GM04504 (cell line): Measurements from ENCODE around the gene LCN9.

Source experiments
- DNase-seq: peaks from one replicate; pipeline ENCODE4 v3.0.0-alpha.2; 2012; ENCODE audit warnings: low read depth

LCN9 gene

GRCh38 chr9:135698767-135699166, 35.7 kb downstream of the LCN9 start:
- no peak for DNase-seq

GRCh38 chr9:135699440-135699839, 36.3 kb downstream of the LCN9 start, which contains the start of gene SOHLH1:
TSS of gene SOHLH1 (minus strand) at chr9:135699481. CDS start at chr9:135699467, 14 bp downstream.
- no peak for DNase-seq

- no peak for DNase-seq
These were observed 37.4 kb downstream of the LCN9 start for GRCh38 chr9:135700525-135700924.

GRCh38 chr9:135701067-135701958, 38.2 kb downstream of the LCN9 start:
- DNase-seq = no peak

GRCh38 chr9:135701959-135702721, 39.0 kb downstream of the LCN9 start, which contains the start of gene KCNT1:
TSS of gene KCNT1 (plus strand) at chr9:135702185. CDS start at chr9:135702259, 74 bp downstream.
- DNase-seq = peak; percentile 5

GRCh38 chr9:135703726-135704125, 40.6 kb downstream of the LCN9 start:
- no peak for DNase-seq

- no peak for DNase-seq
These were observed 41.4 kb downstream of the LCN9 start for GRCh38 chr9:135704483-135704882.

GRCh38 chr9:135705376-135705775, 42.3 kb downstream of the LCN9 start:
- no peak for DNase-seq

GRCh38 chr9:135706288-135706687, 43.2 kb downstream of the LCN9 start:
- DNase-seq = no peak

- DNase-seq = no peak
These were observed 44.4 kb downstream of the LCN9 start for GRCh38 chr9:135707252-135708138.

GRCh38 chr9:135708164-135708563, 45.1 kb downstream of the LCN9 start:
- DNase-seq = no peak

- no peak for DNase-seq
These were observed 48.3 kb downstream of the LCN9 start for GRCh38 chr9:135711391-135711790.

- DNase-seq = no peak
These were observed 48.8 kb downstream of the LCN9 start for GRCh38 chr9:135711881-135712280.

- DNase-seq = no peak
These were observed 49.6 kb downstream of the LCN9 start for GRCh38 chr9:135712613-135713295.

GRCh38 chr9:135714242-135715055, 51.3 kb downstream of the LCN9 start:
- no peak for DNase-seq

- DNase-seq = no peak
These were observed 52.0 kb downstream of the LCN9 start for GRCh38 chr9:135715056-135715595.

- no peak for DNase-seq
These were observed 52.9 kb downstream of the LCN9 start for GRCh38 chr9:135716045-135716444.
